HAP-1 (cell line): ENCODE data around the gene TECTA.

Experiments used
- DNase-seq, 2 experiments: peaks; one replicate each; pipeline ENCODE4 v3.0.0-alpha.2; 2016 to 2020; ENCODE audit warnings: low spot score in 2 of 2
- H3K27me3 ChIP-seq: fragments of 250-450 bp; sonication (Bioruptor Pico); 2 replicates; pipeline ENCODE4 v1.5.1; 2020; ENCODE audit warnings: low read depth, mild to moderate bottlenecking, moderate library complexity
- H3K36me3 ChIP-seq: fragments of 250-450 bp; sonication (Bioruptor Pico); replicated peaks from 2 replicates; pipeline ENCODE4 v1.5.1; 2020; ENCODE audit warnings: mild to moderate bottlenecking
- H3K4me1 ChIP-seq: fragments of 250-450 bp; sonication (Bioruptor Pico); 2 replicates; pipeline ENCODE4 v1.5.1; 2020; ENCODE audit warnings: mild to moderate bottlenecking
- H3K4me3 ChIP-seq: fragments of 250-450 bp; sonication (Bioruptor Pico); 2 replicates; pipeline ENCODE4 v1.5.1; 2020; ENCODE audit warnings: mild to moderate bottlenecking, moderate library complexity
- H3K9me3 ChIP-seq: fragments of 250-450 bp; sonication (Bioruptor Pico); 2 replicates; pipeline ENCODE4 v1.5.1; 2020; ENCODE audit warnings: mild to moderate bottlenecking, moderate library complexity
- in situ Hi-C: fragments of 300-500 bp; cut with MboI; formaldehyde crosslinking; loops from 3 replicates; pipeline ENCODE4 v1.14.3; 2020; ENCODE audit warnings: low sequenced_read_pairs, inconsistent platforms, mixed read lengths

Gene TECTA

GRCh38 chr11:121123496-121124069, 22.5 kb downstream of the TECTA start:
- in situ Hi-C loops = no loop called here
- Histone ChIP-seq H3K9me3 (peaks cover 6% of the 10 kb centered on the region; the same call in 1 of the 2 replicates), H3K27me3 (no peaks in the 10 kb centered on the region), H3K4me1 (no peaks in the 10 kb centered on the region), H3K36me3 (no peaks in the 10 kb centered on the region), H3K4me3 (no peak overlapping the region)
- no peak for DNase-seq

GRCh38 chr11:121127809-121128208, 26.8 kb downstream of the TECTA start:
- in situ Hi-C loops = no loop called here
- no peak overlapping the region for H3K4me3 ChIP-seq
- H3K9me3 ChIP-seq = no peaks in the 10 kb centered on the region
- DNase-seq = no peak
- no peaks in the 10 kb centered on the region for H3K36me3 ChIP-seq
- no peaks in the 10 kb centered on the region for H3K27me3 ChIP-seq
- H3K4me1 ChIP-seq = no peaks in the 10 kb centered on the region

GRCh38 chr11:121129362-121130340, 28.6 kb downstream of the TECTA start:
- Histone ChIP-seq H3K9me3 (no peaks in the 10 kb centered on the region), H3K36me3 (no peaks in the 10 kb centered on the region), H3K4me1 (no peaks in the 10 kb centered on the region), H3K27me3 (no peaks in the 10 kb centered on the region), H3K4me3 (no peak overlapping the region)
- in situ Hi-C loops = no loop called here
- DNase-seq = no peak

GRCh38 chr11:121131656-121132055, 30.6 kb downstream of the TECTA start:
- Histone ChIP-seq H3K9me3 (no peaks in the 10 kb centered on the region), H3K4me1 (no peaks in the 10 kb centered on the region), H3K27me3 (no peaks in the 10 kb centered on the region), H3K36me3 (no peaks in the 10 kb centered on the region), H3K4me3 (no peak overlapping the region)
- in situ Hi-C loops = no loop called here
- DNase-seq = no peak

GRCh38 chr11:121132211-121132976, 31.4 kb downstream of the TECTA start:
- DNase-seq = no peak
- Histone ChIP-seq H3K4me1 (no peaks in the 10 kb centered on the region), H3K4me3 (no peak overlapping the region), H3K9me3 (no peaks in the 10 kb centered on the region), H3K27me3 (no peaks in the 10 kb centered on the region), H3K36me3 (no peaks in the 10 kb centered on the region)
- in situ Hi-C loops = no loop called here

GRCh38 chr11:121134741-121135312, 33.8 kb downstream of the TECTA start:
- Histone ChIP-seq H3K36me3 (no peaks in the 10 kb centered on the region), H3K27me3 (no peaks in the 10 kb centered on the region; the same call in 1 of the 2 replicates), H3K4me3 (no peak overlapping the region), H3K9me3 (no peaks in the 10 kb centered on the region), H3K4me1 (no peaks in the 10 kb centered on the region)
- in situ Hi-C loops = no loop called here
- DNase-seq = no peak

- no peaks in the 10 kb centered on the region for H3K9me3 ChIP-seq
- no peaks in the 10 kb centered on the region for H3K4me1 ChIP-seq
- in situ Hi-C loops = no loop called here
- no peak overlapping the region for H3K4me3 ChIP-seq
- DNase-seq = no peak
- no peaks in the 10 kb centered on the region; the same call in 1 of the 2 replicates for H3K27me3 ChIP-seq
- H3K36me3 ChIP-seq = no peaks in the 10 kb centered on the region
Measured at GRCh38 chr11:121137005-121137404, 36.0 kb downstream of the TECTA start.

- in situ Hi-C loops = no loop called here
- H3K4me3 ChIP-seq = no peak overlapping the region
Measured at GRCh38 chr11:121138259-121138658, 37.2 kb downstream of the TECTA start.

GRCh38 chr11:121140369-121140768, 39.3 kb downstream of the TECTA start:
- no peak for DNase-seq
- in situ Hi-C loops = no loop called here
- Histone ChIP-seq H3K36me3 (no peaks in the 10 kb centered on the region), H3K4me3 (no peak overlapping the region), H3K4me1 (no peaks in the 10 kb centered on the region), H3K27me3 (no peaks in the 10 kb centered on the region; the same call in 1 of the 2 replicates), H3K9me3 (no peaks in the 10 kb centered on the region; the same call in 1 of the 2 replicates)

More at GRCh38 chr11:121138259-121138658, 37.2 kb downstream of the TECTA start:
- Histone ChIP-seq H3K36me3 (no peaks in the 10 kb centered on the region), H3K9me3 (no peaks in the 10 kb centered on the region), H3K4me1 (no peaks in the 10 kb centered on the region), H3K27me3 (no peaks in the 10 kb centered on the region; the same call in 1 of the 2 replicates)
- DNase-seq = no peak

- in situ Hi-C loops = no loop called here
- DNase-seq = no peak
- Histone ChIP-seq H3K4me3 (no peak overlapping the region), H3K36me3 (no peaks in the 10 kb centered on the region), H3K9me3 (no peaks in the 10 kb centered on the region; the same call in 1 of the 2 replicates), H3K27me3 (no peaks in the 10 kb centered on the region; the same call in 1 of the 2 replicates), H3K4me1 (no peaks in the 10 kb centered on the region)
Measured at GRCh38 chr11:121141066-121141465, 40.0 kb downstream of the TECTA start.

- in situ Hi-C loops = no loop called here
- Histone ChIP-seq H3K4me3 (no peak overlapping the region), H3K36me3 (no peaks in the 10 kb centered on the region), H3K27me3 (no peaks in the 10 kb centered on the region; the same call in 1 of the 2 replicates), H3K4me1 (no peaks in the 10 kb centered on the region), H3K9me3 (no peaks in the 10 kb centered on the region; the same call in 1 of the 2 replicates)
- no peak for DNase-seq
Measured at GRCh38 chr11:121143921-121144320, 42.9 kb downstream of the TECTA start.

- Histone ChIP-seq H3K27me3 (no peaks in the 10 kb centered on the region; the same call in 1 of the 2 replicates), H3K9me3 (no peaks in the 10 kb centered on the region; the same call in 1 of the 2 replicates), H3K4me1 (no peaks in the 10 kb centered on the region), H3K4me3 (no peak overlapping the region), H3K36me3 (no peaks in the 10 kb centered on the region)
- DNase-seq = no peak
- in situ Hi-C loops = no loop called here
Measured at GRCh38 chr11:121144723-121145122, 43.7 kb downstream of the TECTA start.

- in situ Hi-C loops = no loop called here
Measured at GRCh38 chr11:121145826-121146225, 44.8 kb downstream of the TECTA start.

More at GRCh38 chr11:121145826-121146225, 44.8 kb downstream of the TECTA start:
- H3K4me1 ChIP-seq = no peaks in the 10 kb centered on the region
- DNase-seq = no peak
- no peak overlapping the region for H3K4me3 ChIP-seq
- H3K36me3 ChIP-seq = no peaks in the 10 kb centered on the region
- H3K27me3 ChIP-seq = no peaks in the 10 kb centered on the region
- H3K9me3 ChIP-seq = no peaks in the 10 kb centered on the region; the same call in 1 of the 2 replicates
